Osteoblast (primary cell): ENCODE measurements around the gene BATF. TPM values are rescaled to one million over a fixed set of nuclear protein-coding genes. Genes with fewer than 3 reads are reported as not detected.

ENCODE experiments used
- DNase-seq: peaks from one replicate; pipeline ENCODE4 v3.0.0; 2011; ENCODE audit warnings: low spot score, mixed read lengths; ENCODE audit not compliant: insufficient read length; ENCODE audit errors: missing footprints
- H2AFZ ChIP-seq: 2 replicates; pipeline ENCODE4 v1.6.0; 2011; ENCODE audit warnings: mild to moderate bottlenecking, low read length
- H3K27ac ChIP-seq: 2 replicates; pipeline ENCODE4 v1.5.1; 2011; ENCODE audit warnings: mild to moderate bottlenecking, low read depth, low read length, moderate library complexity
- H3K27me3 ChIP-seq: 2 replicates; pipeline ENCODE4 v1.6.0; 2012; ENCODE audit warnings: mild to moderate bottlenecking, control low read depth, inconsistent platforms, low read length, moderate library complexity; ENCODE audit not compliant: insufficient read depth
- H3K36me3 ChIP-seq: 2 replicates; pipeline ENCODE4 v1.5.1; 2011; ENCODE audit warnings: mild to moderate bottlenecking, low read length, control low read depth, moderate library complexity; ENCODE audit not compliant: insufficient read depth
- H3K4me1 ChIP-seq: 2 replicates; pipeline ENCODE4 v1.5.1; 2011; ENCODE audit warnings: mild to moderate bottlenecking, low read length, control low read depth, moderate library complexity; ENCODE audit not compliant: insufficient read depth
- H3K4me2 ChIP-seq: 2 replicates; pipeline ENCODE4 v1.6.0; 2011; ENCODE audit warnings: mild to moderate bottlenecking, low read length; ENCODE audit not compliant: insufficient read depth
- H3K4me3 ChIP-seq: fragments of 200-600 bp; sonication (generic); 3 replicates; pipeline ENCODE4 v1.5.1; 2012; ENCODE audit warnings: mild to moderate bottlenecking, low read length, inconsistent platforms; ENCODE audit not compliant: insufficient read depth
- H3K79me2 ChIP-seq: 2 replicates; pipeline ENCODE4 v1.6.0; 2012; ENCODE audit warnings: mild to moderate bottlenecking, low read length, control low read depth, inconsistent platforms; ENCODE audit not compliant: insufficient read depth
- H3K9me3 ChIP-seq: 2 replicates; pipeline ENCODE4 v1.5.1; 2011; ENCODE audit warnings: low read depth, low read length, control low read depth
- H4K20me1 ChIP-seq: 2 replicates; pipeline ENCODE4 v1.6.0; 2012; ENCODE audit warnings: mild to moderate bottlenecking, low read length, control low read depth; ENCODE audit not compliant: insufficient read depth
- total RNA-seq: library from RNA; depleted of rRNA; stranded (reverse); fragments of >200 nt; gene quantifications from 2 replicates; pipeline ENCODE4 v1.2.3, GENCODE V29; 2012
- TF ChIP-seq, protein P1 (sequence below): IDR thresholded peaks from 2 replicates; pipeline ENCODE4 v1.5.1; 2011; ENCODE audit warnings: mild to moderate bottlenecking, low read depth, low read length, moderate library complexity; ENCODE audit errors: extremely low read depth

BATF gene
- total RNA-seq, 1 donor: 0.72 TPM

- TF ChIP-seq, protein P1, sequence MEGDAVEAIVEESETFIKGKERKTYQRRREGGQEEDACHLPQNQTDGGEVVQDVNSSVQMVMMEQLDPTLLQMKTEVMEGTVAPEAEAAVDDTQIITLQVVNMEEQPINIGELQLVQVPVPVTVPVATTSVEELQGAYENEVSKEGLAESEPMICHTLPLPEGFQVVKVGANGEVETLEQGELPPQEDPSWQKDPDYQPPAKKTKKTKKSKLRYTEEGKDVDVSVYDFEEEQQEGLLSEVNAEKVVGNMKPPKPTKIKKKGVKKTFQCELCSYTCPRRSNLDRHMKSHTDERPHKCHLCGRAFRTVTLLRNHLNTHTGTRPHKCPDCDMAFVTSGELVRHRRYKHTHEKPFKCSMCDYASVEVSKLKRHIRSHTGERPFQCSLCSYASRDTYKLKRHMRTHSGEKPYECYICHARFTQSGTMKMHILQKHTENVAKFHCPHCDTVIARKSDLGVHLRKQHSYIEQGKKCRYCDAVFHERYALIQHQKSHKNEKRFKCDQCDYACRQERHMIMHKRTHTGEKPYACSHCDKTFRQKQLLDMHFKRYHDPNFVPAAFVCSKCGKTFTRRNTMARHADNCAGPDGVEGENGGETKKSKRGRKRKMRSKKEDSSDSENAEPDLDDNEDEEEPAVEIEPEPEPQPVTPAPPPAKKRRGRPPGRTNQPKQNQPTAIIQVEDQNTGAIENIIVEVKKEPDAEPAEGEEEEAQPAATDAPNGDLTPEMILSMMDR: no peak
- Histone ChIP-seq H3K4me2 (no peak overlapping the region), H2AFZ (no peak overlapping the region), H3K9me3 (no peaks in the 10 kb centered on the region), H3K4me1 (no peaks in the 10 kb centered on the region), H3K79me2 (no peaks in the 10 kb centered on the region), H3K27me3 (no peaks in the 10 kb centered on the region), H3K4me3 (no peak overlapping the region), H3K36me3 (no peaks in the 10 kb centered on the region), H4K20me1 (no peaks in the 10 kb centered on the region), H3K27ac (no peak overlapping the region)
- no peak for DNase-seq
Observed at GRCh38 chr14:75495882-75496281, 26.4 kb upstream of the BATF start.

GRCh38 chr14:75496755-75497154 lies 25.5 kb upstream of the BATF start:
- H3K36me3 ChIP-seq: no peaks in the 10 kb centered on the region
- no peak overlapping the region for H3K27ac ChIP-seq
- TF ChIP-seq, protein P1: no peak
- H3K4me3 ChIP-seq: no peak overlapping the region
- H2AFZ ChIP-seq: no peak overlapping the region
- no peaks in the 10 kb centered on the region for H3K4me1 ChIP-seq
- no peaks in the 10 kb centered on the region for H4K20me1 ChIP-seq
- no peaks in the 10 kb centered on the region for H3K9me3 ChIP-seq
- H3K79me2 ChIP-seq: no peaks in the 10 kb centered on the region
- DNase-seq: no peak
- no peak overlapping the region for H3K4me2 ChIP-seq
- no peaks in the 10 kb centered on the region for H3K27me3 ChIP-seq

DNA sequence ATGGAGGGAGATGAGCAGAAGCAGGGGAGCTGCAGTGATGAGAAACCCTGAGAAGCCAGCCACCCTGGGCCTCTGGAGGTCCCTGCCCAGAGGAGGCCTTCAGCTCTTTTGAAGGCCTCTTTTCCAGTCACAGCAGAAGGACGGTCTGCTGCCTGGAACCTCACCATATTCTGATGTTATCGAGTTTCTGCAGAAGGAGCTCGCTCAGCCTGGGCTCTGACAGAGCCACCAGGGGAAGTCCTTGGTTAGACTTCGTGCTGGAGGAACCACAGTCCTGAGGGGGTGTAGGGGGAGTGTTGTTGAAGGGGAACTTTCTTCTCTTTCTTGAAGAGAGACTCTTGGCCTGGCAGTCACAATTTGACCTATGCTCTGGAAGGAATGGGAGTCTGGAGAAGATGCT lies 25.1 kb upstream of the BATF start:
- Histone ChIP-seq H3K4me3 (no peak overlapping the region), H3K79me2 (no peaks in the 10 kb centered on the region), H3K4me2 (no peak overlapping the region), H3K27me3 (no peaks in the 10 kb centered on the region), H2AFZ (no peak overlapping the region), H3K27ac (no peak overlapping the region), H3K4me1 (no peaks in the 10 kb centered on the region), H4K20me1 (no peaks in the 10 kb centered on the region), H3K36me3 (no peaks in the 10 kb centered on the region), H3K9me3 (no peaks in the 10 kb centered on the region)
- DNase-seq: no peak
- TF ChIP-seq, protein P1: no peak

DNA sequence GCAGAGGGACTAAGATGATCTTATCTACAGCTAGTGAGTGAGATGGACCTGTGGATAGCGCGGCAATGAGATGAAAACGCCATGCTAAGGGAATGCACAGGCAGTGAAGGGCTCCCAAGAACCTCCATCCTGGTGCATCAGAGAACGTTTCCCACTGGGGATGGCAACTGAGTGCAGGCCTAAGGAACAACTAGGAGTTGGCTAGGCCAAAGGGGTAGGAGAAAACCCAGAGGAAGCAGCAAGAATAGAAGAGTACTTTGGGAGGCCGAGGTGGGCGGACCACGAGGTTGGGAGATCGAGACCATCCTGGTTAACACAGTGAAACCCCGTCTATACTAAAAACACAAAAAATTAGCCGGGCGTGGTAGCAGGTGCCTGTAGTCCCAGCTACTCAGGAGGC lies 24.6 kb upstream of the BATF start:
- Histone ChIP-seq H3K27ac (no peak overlapping the region), H3K27me3 (no peaks in the 10 kb centered on the region), H4K20me1 (no peaks in the 10 kb centered on the region), H3K9me3 (no peaks in the 10 kb centered on the region), H2AFZ (no peak overlapping the region), H3K4me2 (no peak overlapping the region), H3K79me2 (no peaks in the 10 kb centered on the region), H3K36me3 (no peaks in the 10 kb centered on the region), H3K4me3 (no peak overlapping the region), H3K4me1 (no peaks in the 10 kb centered on the region)
- DNase-seq: no peak
- TF ChIP-seq, protein P1: no peak
